Breast epithelium (tissue), 3 donors: ENCODE data around the gene CDK6.

Experiments
- POLR2A ChIP-seq: fragments of 450-650 bp; IDR thresholded peaks from one replicate; pipeline ENCODE4 v1.6.1; 2016; ENCODE audit warnings: antibody characterized with exemption, mild to moderate bottlenecking, moderate library complexity
- POLR2AphosphoS5 ChIP-seq, 3 donors: sonication (generic); formaldehyde crosslinking; IDR thresholded peaks; one replicate each; pipeline ENCODE4 v1.6.1; 2017; ENCODE audit warnings: antibody characterized with exemption in 3 of 3
- TF ChIP-seq, protein P1 (sequence below), 3 donors: fragments of 450-650 bp; IDR thresholded peaks; one replicate each; pipeline ENCODE4 v1.5.1; 2016 to 2017; ENCODE audit warnings: antibody characterized with exemption in 3 of 3, mild to moderate bottlenecking in 3 of 3, moderate library complexity in 3 of 3

DNA sequence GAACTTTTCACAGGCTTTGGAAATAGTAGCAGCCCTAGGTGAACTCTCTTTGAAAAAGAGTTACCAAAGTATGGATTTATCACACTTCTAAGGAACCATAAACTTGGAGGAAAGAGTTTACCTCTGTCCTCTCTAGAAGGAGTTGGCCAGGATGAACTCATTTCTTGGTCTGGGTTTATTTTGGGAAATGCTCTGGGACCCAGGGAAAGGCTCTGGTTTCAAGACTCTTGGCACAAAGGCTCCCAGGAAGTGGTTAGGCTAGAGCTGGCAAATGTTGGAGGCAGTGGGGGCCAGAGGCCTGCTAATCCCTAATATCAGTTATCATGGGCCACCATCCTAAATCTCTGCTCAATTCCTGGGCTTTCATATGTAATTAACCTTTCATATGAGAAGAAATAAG is 36.3 kb upstream of the CDK6 start:
- TF ChIP-seq POLR2A (no peak), POLR2AphosphoS5 (IDR thresholded peaks at IDR 0.05) (no peak)
- TF ChIP-seq, protein P1, sequence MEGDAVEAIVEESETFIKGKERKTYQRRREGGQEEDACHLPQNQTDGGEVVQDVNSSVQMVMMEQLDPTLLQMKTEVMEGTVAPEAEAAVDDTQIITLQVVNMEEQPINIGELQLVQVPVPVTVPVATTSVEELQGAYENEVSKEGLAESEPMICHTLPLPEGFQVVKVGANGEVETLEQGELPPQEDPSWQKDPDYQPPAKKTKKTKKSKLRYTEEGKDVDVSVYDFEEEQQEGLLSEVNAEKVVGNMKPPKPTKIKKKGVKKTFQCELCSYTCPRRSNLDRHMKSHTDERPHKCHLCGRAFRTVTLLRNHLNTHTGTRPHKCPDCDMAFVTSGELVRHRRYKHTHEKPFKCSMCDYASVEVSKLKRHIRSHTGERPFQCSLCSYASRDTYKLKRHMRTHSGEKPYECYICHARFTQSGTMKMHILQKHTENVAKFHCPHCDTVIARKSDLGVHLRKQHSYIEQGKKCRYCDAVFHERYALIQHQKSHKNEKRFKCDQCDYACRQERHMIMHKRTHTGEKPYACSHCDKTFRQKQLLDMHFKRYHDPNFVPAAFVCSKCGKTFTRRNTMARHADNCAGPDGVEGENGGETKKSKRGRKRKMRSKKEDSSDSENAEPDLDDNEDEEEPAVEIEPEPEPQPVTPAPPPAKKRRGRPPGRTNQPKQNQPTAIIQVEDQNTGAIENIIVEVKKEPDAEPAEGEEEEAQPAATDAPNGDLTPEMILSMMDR (IDR thresholded peaks at IDR 0.05), result no peak
